PC-3 (cell line): ENCODE results near the gene THUMPD1. TPM values are rescaled to one million over a fixed set of nuclear protein-coding genes. Genes with fewer than 3 reads are reported as not detected.

Experiments used
- ATAC-seq: fragments of 200-7000 bp; cut with Tn5 transposase; 2 replicates; pipeline ENCODE4 v1.9.1; 2020; ENCODE audit warnings: mild to moderate bottlenecking, moderate library complexity
- BruUV-seq: library from RNA; stranded (reverse); fragments of 400-500 nt; replicated peaks from 2 replicates; lab custom pipeline; 2021; lab: Mats Ljungman, UMichigan
- CTCF ChIA-PET: fragments of 300-600 bp; sonication (Branson Sonifier 250); formaldehyde crosslinking; loops from one replicate; lab custom pipeline; 2022; ENCODE audit warnings: antibody characterized with exemption; lab: Charles Lee
- POLR2A ChIA-PET: fragments of 300-600 bp; sonication (Branson Sonifier 250); formaldehyde crosslinking; loops from one replicate; lab custom pipeline; 2022; ENCODE audit warnings: antibody characterized with exemption; ENCODE audit not compliant: unreplicated experiment; lab: Charles Lee
- DNase-seq: peaks from one replicate; pipeline ENCODE4 v3.0.0-alpha.2; 2015
- H2AFZ ChIP-seq: fragments of 300-600 bp; sonication (generic); 2 replicates; pipeline ENCODE4 v1.6.0; 2016; ENCODE audit warnings: antibody characterized with exemption, low read length
- H3F3A ChIP-seq: fragments of 300-600 bp; sonication (generic); one replicate; pipeline ENCODE4 v1.6.0; 2017; ENCODE audit warnings: antibody characterized with exemption, low read length, control low read depth, mild to moderate bottlenecking; ENCODE audit not compliant: unreplicated experiment
- H3K27ac ChIP-seq: fragments of 300-600 bp; sonication (generic); 2 replicates; pipeline ENCODE4 v1.5.1; 2016; ENCODE audit warnings: mild to moderate bottlenecking, low read length
- H3K27me3 ChIP-seq: fragments of 300-600 bp; sonication (generic); 2 replicates; pipeline ENCODE4 v1.6.1; 2016; ENCODE audit warnings: low read length, mixed read lengths
- H3K36me3 ChIP-seq: fragments of 300-600 bp; sonication (generic); 2 replicates; pipeline ENCODE4 v1.6.1; 2016; ENCODE audit warnings: low read depth, mixed run types, low read length, mixed read lengths
- H3K4me1 ChIP-seq: fragments of 300-600 bp; sonication (generic); 2 replicates; pipeline ENCODE4 v1.5.1; 2016; ENCODE audit warnings: low read length; ENCODE audit not compliant: insufficient read depth
- H3K4me2 ChIP-seq: fragments of 300-600 bp; sonication (generic); 2 replicates; pipeline ENCODE4 v1.6.0; 2016; ENCODE audit warnings: low read length
- H3K4me3 ChIP-seq: fragments of 300-600 bp; sonication (generic); 2 replicates; pipeline ENCODE4 v1.5.1; 2016; ENCODE audit warnings: mild to moderate bottlenecking, low read length, mixed read lengths
- H3K79me2 ChIP-seq: fragments of 300-600 bp; sonication (generic); 2 replicates; pipeline ENCODE4 v1.6.1; 2017; ENCODE audit warnings: low read length, mixed read lengths
- H3K9ac ChIP-seq: fragments of 300-600 bp; sonication (generic); 2 replicates; pipeline ENCODE4 v1.6.0; 2016; ENCODE audit warnings: mild to moderate bottlenecking, low read length
- H3K9me2 ChIP-seq: fragments of 300-600 bp; sonication (generic); replicated peaks from 2 replicates; pipeline ENCODE4 v1.6.1; 2016; ENCODE audit warnings: mixed run types, low read length, mixed read lengths
- H3K9me3 ChIP-seq: fragments of 300-600 bp; sonication (generic); 2 replicates; pipeline ENCODE4 v1.6.1; 2016; ENCODE audit warnings: low read length, mixed read lengths
- H4K20me1 ChIP-seq: fragments of 300-600 bp; sonication (generic); 2 replicates; pipeline ENCODE4 v1.6.1; 2016; ENCODE audit warnings: low read length, mixed read lengths
- EZH2 ChIP-seq: fragments of 300-600 bp; sonication (generic); IDR thresholded peaks from one replicate; pipeline ENCODE4 v1.6.1; 2017; ENCODE audit warnings: antibody characterized with exemption, mild to moderate bottlenecking, low read length; ENCODE audit not compliant: unreplicated experiment
- EZH2phosphoT487 ChIP-seq: fragments of 300-600 bp; sonication (generic); IDR thresholded peaks from 2 replicates; pipeline ENCODE4 v1.6.1; 2018; ENCODE audit warnings: mild to moderate bottlenecking, antibody characterized with exemption, low read length, borderline replicate concordance
- intact Hi-C: fragments of 100-400 bp; cut with micrococcal nuclease; formaldehyde crosslinking; loops from 2 replicates; pipeline ENCODE4 v1.9.0; 2023
- total RNA-seq: library from RNA; depleted of rRNA; stranded (reverse); fragments of >200 nt; gene quantifications from 2 replicates; pipeline ENCODE4 v1.2.3, GENCODE V29; 2014
- TF ChIP-seq, protein P1 (sequence below): fragments of 300-600 bp; sonication (generic); conservative IDR thresholded peaks from 2 replicates; pipeline ENCODE4 v1.5.1; 2017; ENCODE audit warnings: antibody characterized with exemption, low read depth, mild to moderate bottlenecking, low read length

THUMPD1 gene
- total RNA-seq, 1 experiment from 2014 or later, result 44.9 TPM

DNA sequence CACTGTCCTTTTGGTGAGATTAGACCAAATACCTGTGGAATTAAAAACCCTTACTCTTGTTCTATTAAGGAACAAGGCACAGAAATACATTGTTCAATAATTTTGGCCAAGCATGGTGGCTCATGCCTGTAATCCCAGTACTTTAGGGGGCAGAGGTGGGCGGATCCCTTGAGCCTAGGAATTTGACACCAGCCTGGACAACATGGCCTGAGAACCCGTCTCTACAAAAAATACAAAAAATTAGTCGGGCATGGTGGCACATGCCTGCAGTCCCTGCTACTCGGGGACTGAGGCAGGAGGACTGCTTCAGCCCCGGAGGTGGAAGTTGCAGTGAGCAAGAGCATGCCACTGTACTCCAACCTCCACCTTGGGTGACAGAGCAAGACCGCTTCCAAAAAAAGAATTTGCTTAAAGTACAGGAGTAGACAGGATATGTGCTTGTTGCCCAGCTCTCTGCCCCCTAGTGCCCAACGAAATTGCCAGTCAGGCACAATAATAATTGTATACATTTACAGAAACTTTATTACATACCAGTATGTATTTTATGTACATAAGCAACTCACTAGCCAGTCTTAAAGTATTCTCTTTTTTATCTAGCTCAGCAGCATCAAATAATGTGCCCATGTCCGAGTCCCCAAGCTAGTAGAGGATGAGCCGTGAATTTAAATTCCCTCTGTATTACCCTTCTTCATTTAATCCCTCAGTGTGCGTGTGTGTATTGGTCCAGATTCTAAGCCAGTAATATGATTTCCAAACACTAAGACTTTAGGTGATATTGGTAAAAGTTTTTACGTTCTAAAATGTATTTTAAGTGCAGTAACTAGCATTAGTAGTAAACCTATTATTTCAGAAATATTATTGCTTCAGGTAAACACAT is 1.4 kb downstream of the THUMPD1 start:
- intact Hi-C loops, result no loop called here
- Histone ChIP-seq H3K4me2 (peak overlapping the region; percentile 99), H3K9me2 (no peaks in the 10 kb centered on the region), H3K27me3 (no peaks in the 10 kb centered on the region), H3K79me2 (peaks cover 29% of the 10 kb centered on the region), H2AFZ (no peak overlapping the region), H3K36me3 (peaks cover 34% of the 10 kb centered on the region; the same call in 1 of the 2 replicates), H3K9ac (peak overlapping the region; percentile 94), H3K27ac (no peak overlapping the region), H3F3A (no peaks in the 10 kb centered on the region), H3K9me3 (no peaks in the 10 kb centered on the region), H4K20me1 (peaks cover 12% of the 10 kb centered on the region), H3K4me3 (peak overlapping the region; percentile 98), H3K4me1 (peaks cover 9% of the 10 kb centered on the region)
- TF ChIP-seq EZH2, result no peak
- TF ChIP-seq, protein P1, sequence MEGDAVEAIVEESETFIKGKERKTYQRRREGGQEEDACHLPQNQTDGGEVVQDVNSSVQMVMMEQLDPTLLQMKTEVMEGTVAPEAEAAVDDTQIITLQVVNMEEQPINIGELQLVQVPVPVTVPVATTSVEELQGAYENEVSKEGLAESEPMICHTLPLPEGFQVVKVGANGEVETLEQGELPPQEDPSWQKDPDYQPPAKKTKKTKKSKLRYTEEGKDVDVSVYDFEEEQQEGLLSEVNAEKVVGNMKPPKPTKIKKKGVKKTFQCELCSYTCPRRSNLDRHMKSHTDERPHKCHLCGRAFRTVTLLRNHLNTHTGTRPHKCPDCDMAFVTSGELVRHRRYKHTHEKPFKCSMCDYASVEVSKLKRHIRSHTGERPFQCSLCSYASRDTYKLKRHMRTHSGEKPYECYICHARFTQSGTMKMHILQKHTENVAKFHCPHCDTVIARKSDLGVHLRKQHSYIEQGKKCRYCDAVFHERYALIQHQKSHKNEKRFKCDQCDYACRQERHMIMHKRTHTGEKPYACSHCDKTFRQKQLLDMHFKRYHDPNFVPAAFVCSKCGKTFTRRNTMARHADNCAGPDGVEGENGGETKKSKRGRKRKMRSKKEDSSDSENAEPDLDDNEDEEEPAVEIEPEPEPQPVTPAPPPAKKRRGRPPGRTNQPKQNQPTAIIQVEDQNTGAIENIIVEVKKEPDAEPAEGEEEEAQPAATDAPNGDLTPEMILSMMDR, result peak; percentile 59
- ChIA-PET POLR2A (no interaction called here), CTCF (no interaction called here)
- peak; percentile 26 for ATAC-seq
- peak; percentile 37 for DNase-seq
- BruUV-seq, result no TSS peak

DNA sequence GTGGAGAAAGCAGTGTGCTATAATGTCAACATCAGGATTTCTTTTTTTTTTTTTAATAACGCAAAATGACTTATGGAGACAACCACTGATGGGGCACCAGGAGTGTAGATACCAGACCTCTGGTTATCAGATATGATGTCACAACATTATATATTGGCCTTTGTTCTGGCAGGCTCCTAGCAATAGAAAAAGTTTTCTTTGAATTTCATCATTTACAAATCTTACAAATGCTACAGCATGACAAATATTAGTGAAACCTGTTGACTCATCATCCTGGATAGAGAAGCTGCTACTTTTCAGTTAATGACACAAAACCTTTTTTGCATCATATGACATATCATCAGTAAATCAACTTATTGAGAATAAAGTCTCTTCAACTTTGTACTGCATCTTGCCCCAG is 6.1 kb downstream of the THUMPD1 start:
- peaks cover 7% of the 10 kb centered on the region for H3K4me1 ChIP-seq

More for the DNA sequence above, 6.1 kb downstream of the THUMPD1 start:
- CTCF ChIA-PET, result no interaction called here
- H3K4me3 ChIP-seq, result no peak overlapping the region
- no peaks in the 10 kb centered on the region for H3K27me3 ChIP-seq
- H3K27ac ChIP-seq, result no peak overlapping the region
- DNase-seq (no peak), ATAC-seq (no peak)
- H3K9ac ChIP-seq, result no peak overlapping the region
- peaks cover 35% of the 10 kb centered on the region; the same call in 1 of the 2 replicates for H3K36me3 ChIP-seq
- no TSS peak for BruUV-seq
- POLR2A ChIA-PET, result no interaction called here
- H3K4me2 ChIP-seq, result no peak overlapping the region
- no peaks in the 10 kb centered on the region for H3F3A ChIP-seq
- peaks cover 22% of the 10 kb centered on the region for H3K79me2 ChIP-seq
- no peaks in the 10 kb centered on the region for H3K9me2 ChIP-seq
- no peak overlapping the region for H2AFZ ChIP-seq
- H3K9me3 ChIP-seq, result no peaks in the 10 kb centered on the region
- no peak for TF ChIP-seq EZH2
- no peak for TF ChIP-seq EZH2phosphoT487
- TF ChIP-seq, protein P1, result no peak
- peaks cover 6% of the 10 kb centered on the region for H4K20me1 ChIP-seq
- intact Hi-C loops, result no loop called here
